Measurements from ENCODE around the gene MPZL3.
"Not testable (repeated sequence)": the region's sequence is repeated elsewhere in the genome, so short reads cannot be mapped to it uniquely, and the experiment has no call there.

MPZL3 gene

GRCh38 chr11:118212781-118213191 is 39.4 kb downstream of the MPZL3 start:
- no peak for DNase-seq (ENCODE audit: low read depth in 2 of 2)

GRCh38 chr11:118212131-118212725 is 39.9 kb downstream of the MPZL3 start:
- no peak for DNase-seq (ENCODE audit: low read depth in 2 of 2)

GRCh38 chr11:118211006-118211405 is 41.2 kb downstream of the MPZL3 start:
- no peak for DNase-seq (ENCODE audit: low read depth in 2 of 2)

GRCh38 chr11:118210323-118210722 is 41.8 kb downstream of the MPZL3 start:
- no peak for DNase-seq (ENCODE audit: low read depth in 2 of 2)

- no peak for DNase-seq (ENCODE audit: low read depth in 2 of 2)
These were observed 43.1 kb downstream of the MPZL3 start for GRCh38 chr11:118209033-118209432.

- DNase-seq (ENCODE audit: low read depth in 2 of 2): no peak
These were observed 45.1 kb downstream of the MPZL3 start for GRCh38 chr11:118207079-118207478.

- DNase-seq (ENCODE audit: low read depth in 2 of 2): no peak
These were observed 45.7 kb downstream of the MPZL3 start for GRCh38 chr11:118206391-118207031.

GRCh38 chr11:118205606-118206378 is 46.4 kb downstream of the MPZL3 start:
- DNase-seq (ENCODE audit: low read depth in 2 of 2): no peak

- peak; percentile 74 to 76 for DNase-seq (ENCODE audit: low read depth in 2 of 2)
These were observed 49.4 kb downstream of the MPZL3 start for GRCh38 chr11:118202599-118203422.

- DNase-seq (ENCODE audit: low read depth in 2 of 2): no peak
These were observed 50.2 kb downstream of the MPZL3 start for GRCh38 chr11:118201966-118202365.

GRCh38 chr11:118200901-118201680 is 51.1 kb downstream of the MPZL3 start:
- DNase-seq (ENCODE audit: low read depth in 2 of 2): peak; percentile 47 to 67

- DNase-seq (ENCODE audit: low read depth in 2 of 2): no peak
These were observed 51.7 kb downstream of the MPZL3 start for GRCh38 chr11:118200497-118200896.

- DNase-seq (ENCODE audit: low read depth in 2 of 2): no peak
These were observed 53.0 kb downstream of the MPZL3 start for GRCh38 chr11:118199135-118199534.

- DNase-seq (ENCODE audit: low read depth in 2 of 2): peak; percentile 75 to 77
These were observed 53.8 kb downstream of the MPZL3 start for GRCh38 chr11:118198370-118198769.

- DNase-seq (ENCODE audit: low read depth in 2 of 2): no peak
These were observed 57.1 kb downstream of the MPZL3 start for GRCh38 chr11:118194835-118195627.

- no peak for DNase-seq (ENCODE audit: low read depth in 2 of 2)
These were observed 58.1 kb downstream of the MPZL3 start for GRCh38 chr11:118193910-118194566.

- not testable (repeated sequence) for DNase-seq (ENCODE audit: low read depth in 2 of 2)
These were observed 59.3 kb downstream of the MPZL3 start for GRCh38 chr11:118192817-118193216.

GRCh38 chr11:118190942-118191506 is 61.1 kb downstream of the MPZL3 start:
- not testable (repeated sequence) for DNase-seq (ENCODE audit: low read depth in 2 of 2)

- no peak for DNase-seq (ENCODE audit: low read depth in 2 of 2)
These were observed 65.6 kb downstream of the MPZL3 start for GRCh38 chr11:118186346-118187107.

All from stimulated activated CD8-positive, alpha-beta memory T cell treated with anti-CD3 and anti-CD28 coated beads, Interleukin-15, amount 100 ng/mL, for 48 hours (primary cell).